B cell (primary cell): ENCODE measurements around the gene YPEL3. TPM values are rescaled to one million over a fixed set of nuclear protein-coding genes. Genes with fewer than 3 reads are reported as not detected.

Source experiments
- ATAC-seq: fragments of 200-7000 bp; cut with Tn5 transposase; one replicate; pipeline ENCODE4 v1.10.0; 2021; ENCODE audit warnings: low read depth, mild to moderate bottlenecking, moderate number of reproducible peaks, moderate library complexity
- CTCF ChIA-PET: fragments of 350-600 bp; sonication (Branson Sonifier 250); formaldehyde crosslinking; loops from one replicate; lab custom pipeline; 2021; ENCODE audit warnings: antibody characterized with exemption, inconsistent platforms; lab: Charles Lee
- POLR2A ChIA-PET: fragments of 350-600 bp; sonication (Branson Sonifier 250); formaldehyde crosslinking; loops from one replicate; lab custom pipeline; 2021; ENCODE audit warnings: antibody characterized with exemption; lab: Charles Lee
- DNase-seq: peaks from one replicate; pipeline ENCODE4 v3.0.0; 2013
- H2AFZ ChIP-seq: 2 replicates; pipeline ENCODE4 v1.6.1; 2012; ENCODE audit warnings: mild to moderate bottlenecking, low read depth, low read length; ENCODE audit not compliant: insufficient read depth, poor library complexity, severe bottlenecking
- H3K27ac ChIP-seq, 2 donors: 1 replicate in 1 of 2; 2 replicates in 1 of 2; pipeline ENCODE4 v1.5.1; 2012 to 2013; ENCODE audit warnings: low read length in 2 of 2, mild to moderate bottlenecking in 2 of 2, moderate library complexity in 1 of 2
- H3K27me3 ChIP-seq, 4 experiments: fragments of 200-600 bp in 1 of 4; sonication (generic) in 1 of 4; replicated peaks in 1 of 4; 1 replicate in 2 of 4; 2 replicates in 2 of 4; pipeline versions ENCODE4 v1.6.1 to v1.7.0; 2013 to 2016; ENCODE audit warnings: low read length in 3 of 4, mild to moderate bottlenecking in 2 of 4, mixed read lengths in 1 of 4, moderate library complexity in 1 of 4; ENCODE audit not compliant: insufficient read depth in 4 of 4, control insufficient read depth in 3 of 4; ENCODE audit errors: control extremely low read depth in 1 of 4
- H3K36me3 ChIP-seq, 2 experiments: replicated peaks in 1 of 2; 1 replicate in 1 of 2; 2 replicates in 1 of 2; pipeline versions ENCODE4 v1.6.1 to v1.7.1; 2013; ENCODE audit warnings: low read length in 1 of 2; ENCODE audit not compliant: insufficient read depth in 2 of 2, control insufficient read depth in 1 of 2; ENCODE audit errors: control extremely low read depth in 1 of 2, extremely low read depth in 1 of 2
- H3K4me1 ChIP-seq, 2 donors: fragments of 200-600 bp in 1 of 2; sonication (generic) in 1 of 2; 1 replicate in 1 of 2; 2 replicates in 1 of 2; pipeline versions ENCODE4 v1.5.1 to v1.6.1; 2013 to 2017; ENCODE audit warnings: low read length in 2 of 2; ENCODE audit not compliant: control insufficient read depth in 2 of 2, insufficient read depth in 2 of 2
- H3K4me2 ChIP-seq: replicated peaks from 2 replicates; pipeline ENCODE3; 2012; ENCODE audit warnings: mild to moderate bottlenecking, low read depth, low read length; ENCODE audit not compliant: poor library complexity, severe bottlenecking
- H3K4me3 ChIP-seq, 5 experiments: fragments of 200-600 bp in 1 of 5; sonication (generic) in 1 of 5; 1 replicate in 3 of 5; 2 replicates in 2 of 5; pipeline versions ENCODE4 v1.5.1 to v1.7.0; 2011 to 2016; ENCODE audit warnings: low read length in 4 of 5, mild to moderate bottlenecking in 4 of 5, low read depth in 2 of 5, control low read depth in 1 of 5, moderate library complexity in 1 of 5; ENCODE audit not compliant: insufficient read depth in 1 of 5; ENCODE audit errors: control extremely low read depth in 1 of 5, extremely low read depth in 1 of 5
- H3K79me2 ChIP-seq: fragments of 200-600 bp; sonication (generic); one replicate; pipeline ENCODE4 v1.6.0; 2016; ENCODE audit warnings: low read length; ENCODE audit not compliant: control insufficient read depth, insufficient read depth
- H3K9ac ChIP-seq: fragments of 200-600 bp; sonication (generic); 2 replicates; pipeline ENCODE4 v1.6.1; 2017; ENCODE audit warnings: mild to moderate bottlenecking, low read length, moderate library complexity
- H3K9me3 ChIP-seq, 3 donors: one replicate each; pipeline versions ENCODE4 v1.6.1 to v1.7.1; 2013; ENCODE audit warnings: low read length in 2 of 3; ENCODE audit not compliant: control insufficient read depth in 2 of 3, insufficient read depth in 1 of 3; ENCODE audit errors: control extremely low read depth in 1 of 3
- H4K20me1 ChIP-seq: 2 replicates; pipeline ENCODE4 v1.6.0; 2012; ENCODE audit warnings: mild to moderate bottlenecking, low read length; ENCODE audit not compliant: insufficient read depth, control insufficient read depth, poor library complexity, severe bottlenecking
- H3K27ac Mint-ChIP-seq: one replicate; pipeline ENCODE4 v1.8.0; 2021; ENCODE audit warnings: mixed read lengths
- H3K27me3 Mint-ChIP-seq: one replicate; pipeline ENCODE4 v1.8.0; 2021; ENCODE audit warnings: mixed read lengths
- H3K4me1 Mint-ChIP-seq: one replicate; pipeline ENCODE4 v1.8.0; 2021; ENCODE audit warnings: mixed read lengths
- H3K4me3 Mint-ChIP-seq: one replicate; pipeline ENCODE4 v1.8.0; 2021; ENCODE audit warnings: mixed read lengths
- H3K9me3 Mint-ChIP-seq: one replicate; pipeline ENCODE4 v1.8.0; 2022; ENCODE audit warnings: mixed read lengths; ENCODE audit not compliant: insufficient read depth
- CTCF ChIP-seq: fragments of 200-600 bp; IDR thresholded peaks from one replicate; pipeline ENCODE4 v1.8.0; 2022; ENCODE audit warnings: antibody characterized with exemption, mild to moderate bottlenecking
- EZH2 ChIP-seq: IDR thresholded peaks from 2 replicates; pipeline ENCODE4 v1.6.1; 2012; ENCODE audit warnings: borderline replicate concordance, low read depth, mild to moderate bottlenecking, moderate library complexity, low read length; ENCODE audit not compliant: insufficient read depth, poor library complexity, severe bottlenecking
- WGBS: methylation state at CpG from one replicate; pipeline ENCODE4 v1.1.5; 2013; ENCODE audit warnings: missing lambda C conversion rate; ENCODE audit not compliant: insufficient coverage; 5-methylcytosine and 5-hydroxymethylcytosine counted together
- intact Hi-C: fragments of 100-400 bp; cut with micrococcal nuclease; formaldehyde crosslinking; loops from one replicate; pipeline ENCODE4 v1.10.0; 2022
- polyA plus RNA-seq: library from polyadenylated mRNA; depleted of rRNA; stranded (reverse); fragments of >200 nt; gene quantifications from 2 replicates; pipeline ENCODE4 v1.2.3, GENCODE V29; 2012
- total RNA-seq, 2 donors: library from RNA; stranded (reverse); fragments of 120-200 nt in 1 of 2; gene quantifications; 1 replicate in 1 of 2; 2 replicates in 1 of 2; pipeline versions ENCODE4 v1.2.3 to v1.2.4, GENCODE V29; 2013 to 2022

Gene YPEL3
- total and polyA plus RNA-seq, 2 donors (not counting 1 experiment from before 2014, with no cell fraction given): 314 to 414 TPM

GRCh38 chr16:30104090-30104489 is 8.1 kb upstream of the YPEL3 start:
- ATAC-seq (no peak), DNase-seq (no peak)
- H4K20me1 ChIP-seq: no peaks in the 10 kb centered on the region
- Mint-ChIP-seq H3K27ac (no peak overlapping the region), H3K9me3 (no peaks in the 10 kb centered on the region), H3K4me3 (no peak overlapping the region), H3K4me1 (no peaks in the 10 kb centered on the region), H3K27me3 (no peaks in the 10 kb centered on the region)
- H3K27me3 ChIP-seq: no peaks in the 10 kb centered on the region
- no peak overlapping the region for H3K9ac ChIP-seq
- H3K27ac ChIP-seq: no peak overlapping the region
- H3K79me2 ChIP-seq: no peaks in the 10 kb centered on the region
- H2AFZ ChIP-seq: no peak overlapping the region
- TF ChIP-seq EZH2 (no peak), CTCF (no peak)
- intact Hi-C loops: no loop called here
- H3K4me3 ChIP-seq: no peak overlapping the region
- WGBS: 96% methylated on average over 4 of the region's 4 CpGs
- H3K4me2 ChIP-seq: no peak overlapping the region
- ChIA-PET POLR2A (no interaction called here), CTCF (interaction anchor here (1.5 kb wide), 1 partner anchor 11 kb away, joined by 4 read pairs; no protein-coding TSS in a partner anchor)
- no peaks in the 10 kb centered on the region for H3K4me1 ChIP-seq
- H3K36me3 ChIP-seq: peaks cover 2 to 17% of the 10 kb centered on the region in 2 experiments
- peaks cover 0 to 10% (median 0%) of the 10 kb centered on the region in 3 donors for H3K9me3 ChIP-seq

DNA sequence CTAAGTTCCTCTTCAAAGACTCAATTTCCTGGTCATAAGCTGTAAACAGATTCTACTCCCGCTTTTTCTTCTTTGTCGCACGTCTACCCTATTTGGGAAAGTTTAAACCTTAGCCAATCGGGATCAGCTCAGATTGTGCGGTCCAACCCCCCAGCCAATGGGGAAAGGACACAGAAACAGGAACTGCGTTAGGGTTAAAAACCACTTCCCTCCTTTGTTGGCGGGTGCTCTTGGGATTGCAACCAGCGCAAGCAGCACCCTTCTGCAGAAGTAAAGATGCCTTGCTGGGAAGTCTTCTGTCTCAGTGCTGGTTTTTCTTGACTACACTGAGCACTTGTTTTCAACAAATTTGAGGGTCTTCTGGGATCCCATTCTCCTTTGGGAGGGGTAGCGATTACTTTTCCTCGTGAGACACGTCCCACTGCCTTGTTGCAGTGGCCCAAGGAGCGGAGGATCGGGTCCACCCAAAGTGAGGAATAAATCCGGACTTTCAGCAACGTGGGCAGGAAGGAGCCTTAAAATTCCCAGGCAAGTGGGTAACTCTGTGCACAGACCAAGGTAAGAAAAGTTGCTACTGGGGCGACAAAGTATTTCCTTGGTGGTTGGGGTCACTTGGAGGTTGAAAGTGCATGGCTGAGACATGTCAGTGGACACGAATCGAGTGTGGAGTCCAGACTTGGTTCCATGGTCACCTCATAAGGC is 1.0 kb upstream of the YPEL3 start:
- no peak for ATAC-seq
- CTCF ChIA-PET: interaction anchor here (0.6 to 0.9 kb wide), 2 partner anchors 31 to 537 kb away, joined by 3 read pairs; partner anchors contain the start of gene ALDOA

More for the DNA sequence above, 1.0 kb upstream of the YPEL3 start:
- Histone ChIP-seq H3K79me2 (peaks cover 21% of the 10 kb centered on the region), H4K20me1 (no peaks in the 10 kb centered on the region), H3K27ac (peak overlapping the region; percentile 90 to 95), H3K4me2 (peak overlapping the region; percentile 98), H2AFZ (peak overlapping the region; percentile 93), H3K36me3 (peaks cover 0 to 20% of the 10 kb centered on the region in 2 experiments), H3K4me3 (peak overlapping the region in 3 of 5 experiments; percentile 42 to 92 (median 49)), H3K9me3 (peaks cover 2 to 37% (median 25%) of the 10 kb centered on the region in 3 donors), H3K27me3 (no peaks in the 10 kb centered on the region), H3K9ac (peak overlapping the region; percentile 80), H3K4me1 (peaks cover 28 to 43% of the 10 kb centered on the region in 2 donors)
- Mint-ChIP-seq H3K27me3 (no peaks in the 10 kb centered on the region), H3K9me3 (peaks cover 2% of the 10 kb centered on the region), H3K27ac (peak overlapping the region; percentile 96), H3K4me3 (peak overlapping the region; percentile 82), H3K4me1 (peaks cover 36% of the 10 kb centered on the region)
- DNase-seq: peak; percentile 66
- intact Hi-C loops: loop anchor here (1.0 to 10.0 kb wide), 5 partner anchors 26 to 538 kb away; partner anchors contain the start of genes ALDOA, MAPK3, MYL11 and TBC1D10B
- TF ChIP-seq EZH2: no peak
- TF ChIP-seq CTCF: no peak
- 91% methylated on average over 13 of the region's 18 CpGs for WGBS
- POLR2A ChIA-PET: interaction anchor here (0.7 to 6.8 kb wide), 5 partner anchors 14 to 123 kb away, joined by 3 to 97 read pairs (median 3); partner anchors contain the start of genes ALDOA, CORO1A and TAOK2
